HEK293 (cell line): ENCODE data around the gene DNM1L.

Experiments
- CTCF ChIA-PET: fragments of 350-600 bp; formaldehyde crosslinking; extraction: SDS; loops from one replicate; lab custom pipeline; 2021; ENCODE audit warnings: antibody characterized with exemption; lab: Yijun Ruan, JAX
- POLR2A ChIA-PET: fragments of 300-600 bp; formaldehyde crosslinking; extraction: SDS; loops from one replicate; lab custom pipeline; 2020; ENCODE audit warnings: antibody characterized with exemption, inconsistent platforms; lab: Yijun Ruan, JAX
- H3K27ac ChIP-seq: fragments of 200-500 bp; sonication (Bioruptor generic); 2 replicates; pipeline ENCODE4 v1.5.1; 2014; ENCODE audit warnings: low read depth, low read length, control low read depth, inconsistent platforms; ENCODE audit errors: extremely low read depth
- H3K36me3 ChIP-seq, 2 experiments: fragments of 200-500 bp in 1 of 2; sonication (Bioruptor generic) in 1 of 2; 1 replicate in 1 of 2; 2 replicates in 1 of 2; pipeline ENCODE4 v1.5.1; 2014 to 2017; ENCODE audit warnings: inconsistent platforms in 2 of 2, low read length in 2 of 2; ENCODE audit not compliant: control insufficient read depth in 2 of 2, insufficient read depth in 1 of 2
- H3K4me1 ChIP-seq: fragments of 200-500 bp; sonication (Bioruptor generic); 2 replicates; pipeline ENCODE4 v1.5.1; 2014; ENCODE audit warnings: mild to moderate bottlenecking, low read length, inconsistent platforms; ENCODE audit not compliant: control insufficient read depth, insufficient read depth
- H3K4me3 ChIP-seq: 2 replicates; pipeline ENCODE4 v1.5.1; 2011; ENCODE audit warnings: low read depth, mild to moderate bottlenecking, control low read depth, low read length, moderate library complexity
- H3K9me3 ChIP-seq: fragments of 200-500 bp; sonication (Bioruptor generic); 2 replicates; pipeline ENCODE4 v1.5.1; 2014; ENCODE audit warnings: low read depth, low read length, inconsistent platforms; ENCODE audit not compliant: control insufficient read depth, insufficient read depth
- ATF2 ChIP-seq: fragments of 450-650 bp; formaldehyde crosslinking; IDR thresholded peaks from 2 replicates; pipeline ENCODE4 v1.5.1; 2016; ENCODE audit warnings: missing biosample characterization, missing genetic modification characterization, low read depth
- BCL6B ChIP-seq: fragments of 450-650 bp; formaldehyde crosslinking; IDR thresholded peaks from 2 replicates; pipeline ENCODE4 v1.5.1; 2017; ENCODE audit warnings: missing biosample characterization, missing genetic modification characterization
- KLF1 ChIP-seq: fragments of 450-650 bp; formaldehyde crosslinking; IDR thresholded peaks from 2 replicates; pipeline ENCODE4 v1.5.1; 2016; ENCODE audit warnings: missing biosample characterization, missing genetic modification characterization
- MEIS1 ChIP-seq: sonication (generic); formaldehyde crosslinking; IDR thresholded peaks from 2 replicates; pipeline ENCODE4 v1.8.1; 2022; ENCODE audit warnings: missing genetic modification reagents, mild to moderate bottlenecking, borderline replicate concordance
- SP3 ChIP-seq: fragments of 450-650 bp; formaldehyde crosslinking; IDR thresholded peaks from 2 replicates; pipeline ENCODE4 v1.5.1; 2016; ENCODE audit warnings: missing biosample characterization, missing genetic modification characterization
- TCF7L2 ChIP-seq: IDR thresholded peaks from 2 replicates; pipeline ENCODE4 v1.6.1; 2011; ENCODE audit warnings: low read depth, mild to moderate bottlenecking, inconsistent platforms, low read length, moderate library complexity, borderline replicate concordance
- ZBTB17 ChIP-seq: fragments of 450-650 bp; formaldehyde crosslinking; IDR thresholded peaks from 2 replicates; pipeline ENCODE4 v1.5.1; 2016; ENCODE audit warnings: missing biosample characterization, missing genetic modification characterization
- ZBTB26 ChIP-seq: fragments of 450-650 bp; formaldehyde crosslinking; optimal IDR thresholded peaks from 2 replicates; pipeline ENCODE3; 2016; ENCODE audit warnings: missing biosample characterization, mild to moderate bottlenecking, missing genetic modification characterization
- ZBTB48 ChIP-seq: fragments of 450-650 bp; formaldehyde crosslinking; IDR thresholded peaks from 2 replicates; pipeline ENCODE4 v1.5.1; 2016; ENCODE audit warnings: missing biosample characterization, missing genetic modification characterization
- ZNF18 ChIP-seq: fragments of 450-650 bp; formaldehyde crosslinking; IDR thresholded peaks from 2 replicates; pipeline ENCODE4 v1.5.1; 2016; ENCODE audit warnings: missing biosample characterization, missing genetic modification characterization
- ZNF221 ChIP-seq: fragments of 450-650 bp; formaldehyde crosslinking; IDR thresholded peaks from 2 replicates; pipeline ENCODE4 v1.5.1; 2017; ENCODE audit warnings: missing biosample characterization, missing genetic modification characterization, borderline replicate concordance
- ZNF223 ChIP-seq: fragments of 450-650 bp; formaldehyde crosslinking; IDR thresholded peaks from 2 replicates; pipeline ENCODE4 v1.5.1; 2016; ENCODE audit warnings: missing biosample characterization, missing genetic modification characterization
- ZNF26 ChIP-seq: fragments of 450-650 bp; formaldehyde crosslinking; IDR thresholded peaks from 2 replicates; pipeline ENCODE4 v1.5.1; 2016; ENCODE audit warnings: missing biosample characterization, missing genetic modification characterization
- ZNF335 ChIP-seq: fragments of 450-650 bp; formaldehyde crosslinking; conservative IDR thresholded peaks from 2 replicates; pipeline ENCODE4 v1.5.1; 2016; ENCODE audit warnings: missing biosample characterization, missing genetic modification characterization
- ZNF404 ChIP-seq: fragments of 450-650 bp; formaldehyde crosslinking; IDR thresholded peaks from 2 replicates; pipeline ENCODE4 v1.5.1; 2017; ENCODE audit warnings: missing biosample characterization, missing genetic modification characterization
- ZNF423 ChIP-seq: fragments of 450-650 bp; formaldehyde crosslinking; IDR thresholded peaks from 2 replicates; pipeline ENCODE4 v1.5.1; 2016; ENCODE audit warnings: missing biosample characterization, missing genetic modification characterization
- ZNF48 ChIP-seq: fragments of 450-650 bp; formaldehyde crosslinking; IDR thresholded peaks from 2 replicates; pipeline ENCODE4 v1.5.1; 2016; ENCODE audit warnings: missing biosample characterization, missing genetic modification characterization
- ZNF488 ChIP-seq: fragments of 450-650 bp; formaldehyde crosslinking; IDR thresholded peaks from 2 replicates; pipeline ENCODE4 v1.5.1; 2016; ENCODE audit warnings: missing biosample characterization, missing genetic modification characterization
- ZNF558 ChIP-seq: fragments of 450-650 bp; formaldehyde crosslinking; IDR thresholded peaks from 2 replicates; pipeline ENCODE4 v1.5.1; 2016; ENCODE audit warnings: missing biosample characterization, missing genetic modification characterization
- ZNF585B ChIP-seq: fragments of 450-650 bp; formaldehyde crosslinking; IDR thresholded peaks from 2 replicates; pipeline ENCODE4 v1.5.1; 2016; ENCODE audit warnings: missing biosample characterization, missing genetic modification characterization
- ZNF624 ChIP-seq: fragments of 450-650 bp; formaldehyde crosslinking; IDR thresholded peaks from 2 replicates; pipeline ENCODE4 v1.5.1; 2017; ENCODE audit warnings: missing biosample characterization, missing genetic modification characterization
- ZNF654 ChIP-seq: fragments of 450-650 bp; formaldehyde crosslinking; IDR thresholded peaks from 2 replicates; pipeline ENCODE4 v1.5.1; 2016; ENCODE audit warnings: low read depth, missing biosample characterization, missing genetic modification characterization
- ZNF701 ChIP-seq: fragments of 450-650 bp; formaldehyde crosslinking; IDR thresholded peaks from 2 replicates; pipeline ENCODE4 v1.5.1; 2016; ENCODE audit warnings: missing biosample characterization, missing genetic modification characterization
- ZNF707 ChIP-seq: fragments of 450-650 bp; formaldehyde crosslinking; IDR thresholded peaks from 2 replicates; pipeline ENCODE4 v1.5.1; 2016; ENCODE audit warnings: missing biosample characterization, missing genetic modification characterization
- ZNF747 ChIP-seq: fragments of 450-650 bp; formaldehyde crosslinking; IDR thresholded peaks from 2 replicates; pipeline ENCODE4 v1.5.1; 2016; ENCODE audit warnings: missing biosample characterization, missing genetic modification characterization
- ZNF777 ChIP-seq: fragments of 450-650 bp; formaldehyde crosslinking; IDR thresholded peaks from 2 replicates; pipeline ENCODE4 v1.5.1; 2017; ENCODE audit warnings: missing biosample characterization, missing genetic modification characterization, borderline replicate concordance
- ZSCAN4 ChIP-seq: fragments of 450-650 bp; formaldehyde crosslinking; IDR thresholded peaks from 2 replicates; pipeline ENCODE4 v1.5.1; 2017; ENCODE audit warnings: missing biosample characterization, missing genetic modification characterization

Gene DNM1L

GRCh38 chr12:32686340-32686739 is 7.2 kb downstream of the DNM1L start:
- H3K27ac ChIP-seq = no peak overlapping the region
- POLR2A ChIA-PET = interaction anchor here (1.3 kb wide), 1 partner anchor 13 kb away, joined by 3 read pairs; no protein-coding TSS in a partner anchor
- 0 out of 2 replicates have a peak, but pooled peaks cover 3% of the 10 kb centered on the region for H3K4me1 ChIP-seq
- CTCF ChIA-PET = interaction anchor here (0.6 to 0.7 kb wide), 2 partner anchors 252 to 710 kb away, joined by 3 read pairs; no protein-coding TSS in a partner anchor
- no peak for TF ChIP-seq ZNF223
- TF ChIP-seq ZNF747 (tag by site-specific recombination) = no peak
- TF ChIP-seq ZSCAN4 (tag by site-specific recombination) = no peak
- TF ChIP-seq ZNF707 = no peak
- TF ChIP-seq ZNF488 = no peak
- no peak for TF ChIP-seq ZBTB26
- TF ChIP-seq ZNF585B (tag by site-specific recombination) = no peak
- TF ChIP-seq KLF1 (tag by site-specific recombination) = no peak
- TF ChIP-seq ZNF423 (tag by site-specific recombination) = no peak
- no peak for TF ChIP-seq BCL6B (tag by site-specific recombination)
- TF ChIP-seq ATF2 (tag by site-specific recombination) = no peak
- TF ChIP-seq ZBTB48 (tag by site-specific recombination) = no peak
- TF ChIP-seq, all 188 proteins: peak for 0
- H3K36me3 ChIP-seq = peaks cover 8 to 28% of the 10 kb centered on the region in 2 experiments
- H3K4me3 ChIP-seq = no peak overlapping the region
- no peaks in the 10 kb centered on the region for H3K9me3 ChIP-seq

GRCh38 chr12:32688786-32689185 is 9.7 kb downstream of the DNM1L start:
- peaks cover 10% of the 10 kb centered on the region; the same call in 1 of the 2 replicates for H3K4me1 ChIP-seq
- ChIA-PET CTCF (interaction anchor here (0.6 to 0.7 kb wide), 2 partner anchors 31 to 1028 kb away, joined by 3 to 5 read pairs; no protein-coding TSS in a partner anchor), POLR2A (no interaction called here)
- no peak overlapping the region; the same call in 1 of the 2 replicates for H3K27ac ChIP-seq
- no peak overlapping the region for H3K4me3 ChIP-seq
- no peaks in the 10 kb centered on the region for H3K9me3 ChIP-seq
- peaks cover 8 to 25% of the 10 kb centered on the region in 2 experiments for H3K36me3 ChIP-seq
- no peak for TF ChIP-seq MEIS1 (CRISPR knock-in tag)
- no peak for TF ChIP-seq ZNF404 (tag by site-specific recombination)
- no peak for TF ChIP-seq ZNF335 (tag by site-specific recombination)
- TF ChIP-seq ZNF18 (tag by site-specific recombination) = no peak
- TF ChIP-seq ZNF777 (tag by site-specific recombination) = no peak
- no peak for TF ChIP-seq ZNF223
- TF ChIP-seq ZNF654 (tag by site-specific recombination) = no peak
- no peak for TF ChIP-seq ZNF26 (tag by site-specific recombination)
- TF ChIP-seq SP3 (tag by site-specific recombination) = no peak
- TF ChIP-seq ZNF624 = no peak
- no peak for TF ChIP-seq ZBTB17 (tag by site-specific recombination)
- TF ChIP-seq TCF7L2 = no peak
- no peak for TF ChIP-seq ZNF221 (tag by site-specific recombination)
- TF ChIP-seq ZNF558 (tag by site-specific recombination) = no peak
- TF ChIP-seq ZBTB48 (tag by site-specific recombination) = no peak
- no peak for TF ChIP-seq ZNF701 (tag by site-specific recombination)
- TF ChIP-seq ZNF48 (tag by site-specific recombination) = no peak
